ENCODE results near the gene ERI3. TPM values are rescaled to one million over a fixed set of nuclear protein-coding genes. Genes with fewer than 3 reads are reported as not detected.
A peak's percentile ranks its signal among the peaks of the same experiment; 100 is the strongest.

The ERI3 gene
- total RNA-seq, 1 donor from 2014 or later: 72.7 TPM

GRCh38 chr1:44355582-44356305, 687 bp upstream of the ERI3 start:
- Mint-ChIP-seq H3K4me3 (peak overlapping the region; percentile 98), H3K4me1 (ENCODE audit: unreplicated experiment) (peaks cover 54% of the 10 kb centered on the region), H3K27ac (peak overlapping the region; percentile 92), H3K36me3 (peaks cover 13% of the 10 kb centered on the region), H3K9me3 (no peaks in the 10 kb centered on the region), H3K27me3 (no peaks in the 10 kb centered on the region)
- TF ChIP-seq CTCF (conservative IDR thresholded peaks at IDR 0.05): no peak
- no peak for DNase-seq (ENCODE audit: extremely low spot score, unreplicated experiment)

DNA sequence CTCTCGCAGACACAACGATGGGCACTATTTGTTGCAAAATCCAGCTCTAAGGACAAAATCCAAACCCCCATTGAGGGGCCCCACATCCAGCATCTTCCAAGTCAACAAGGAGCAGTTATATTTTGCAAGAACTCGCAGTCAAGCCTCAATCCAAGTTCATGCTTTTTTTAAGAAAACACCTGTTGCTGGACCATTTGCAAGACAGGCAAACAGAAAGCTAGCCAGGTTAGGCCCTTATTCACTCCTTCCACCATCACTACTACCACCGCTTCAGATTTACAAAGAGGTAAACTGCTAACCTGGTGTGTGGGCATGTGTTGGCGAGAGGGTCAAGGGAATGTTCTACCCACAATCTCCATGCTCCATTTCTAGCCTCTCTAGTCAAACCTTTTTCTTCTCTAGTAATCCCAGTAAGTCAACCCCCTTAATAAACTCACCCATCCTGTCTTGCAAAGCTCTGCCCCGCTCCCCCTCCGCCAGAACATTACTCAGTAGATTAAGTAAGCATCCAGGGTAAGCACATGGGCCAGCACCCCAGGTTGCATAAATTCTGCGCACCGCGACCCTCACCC, 703 bp downstream of the ERI3 start:
- Mint-ChIP-seq H3K4me1 (ENCODE audit: unreplicated experiment) (peaks cover 47% of the 10 kb centered on the region), H3K9me3 (no peaks in the 10 kb centered on the region), H3K27me3 (no peaks in the 10 kb centered on the region), H3K4me3 (peak overlapping the region; percentile 96), H3K36me3 (peaks cover 17% of the 10 kb centered on the region), H3K27ac (peak overlapping the region; percentile 87)
- TF ChIP-seq CTCF (conservative IDR thresholded peaks at IDR 0.05): no peak
- no peak for DNase-seq (ENCODE audit: extremely low spot score, unreplicated experiment)

DNA sequence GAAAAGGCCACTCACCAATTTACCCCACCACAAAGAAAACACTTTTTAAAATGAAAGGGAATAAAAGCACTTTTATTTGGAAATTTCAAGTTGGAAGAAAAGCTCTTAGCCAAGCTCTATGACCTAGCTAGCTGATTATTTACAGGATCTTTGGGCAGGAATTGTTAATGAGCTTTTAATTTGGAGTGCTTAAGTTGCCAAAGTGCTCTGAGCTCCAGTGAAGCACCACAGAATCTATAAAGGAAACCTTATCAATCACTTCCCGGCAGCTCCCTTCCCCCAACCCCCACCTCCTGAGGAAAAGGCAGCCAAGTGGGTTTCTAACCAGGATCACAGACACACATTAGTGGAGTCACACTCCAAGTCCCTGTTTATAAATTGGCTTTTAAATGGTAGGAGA, 1.5 kb downstream of the ERI3 start:
- DNase-seq (ENCODE audit: extremely low spot score, unreplicated experiment): no peak
- Mint-ChIP-seq H3K9me3 (no peaks in the 10 kb centered on the region), H3K36me3 (peaks cover 17% of the 10 kb centered on the region), H3K4me3 (peak overlapping the region; percentile 96), H3K27ac (peak overlapping the region; percentile 36), H3K4me1 (ENCODE audit: unreplicated experiment) (peaks cover 45% of the 10 kb centered on the region), H3K27me3 (no peaks in the 10 kb centered on the region)
- TF ChIP-seq CTCF (conservative IDR thresholded peaks at IDR 0.05): no peak

DNA sequence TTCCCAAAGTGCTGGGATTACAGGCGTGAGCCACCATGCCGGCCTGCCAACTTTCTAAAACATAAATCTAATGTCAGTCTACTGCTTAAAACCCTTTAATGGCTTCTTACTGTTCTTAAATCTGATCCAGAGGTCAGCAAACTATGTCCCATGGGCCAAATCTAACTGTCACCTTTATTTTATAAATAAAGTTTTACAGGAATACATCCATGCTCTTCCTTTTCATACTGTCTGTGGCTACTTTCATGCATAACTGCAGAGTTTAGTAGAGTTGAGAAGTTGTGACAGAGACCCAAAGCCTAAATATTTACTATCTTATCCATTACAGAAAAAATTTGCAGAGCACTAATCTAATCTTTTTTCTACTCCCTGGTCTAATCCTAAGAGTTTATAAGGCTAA, 3.8 kb downstream of the ERI3 start:
- Mint-ChIP-seq H3K36me3 (peaks cover 17% of the 10 kb centered on the region), H3K4me3 (no peak overlapping the region), H3K27me3 (no peaks in the 10 kb centered on the region), H3K9me3 (no peaks in the 10 kb centered on the region), H3K27ac (no peak overlapping the region), H3K4me1 (ENCODE audit: unreplicated experiment) (peaks cover 56% of the 10 kb centered on the region)
- no peak for DNase-seq (ENCODE audit: extremely low spot score, unreplicated experiment)
- TF ChIP-seq CTCF (conservative IDR thresholded peaks at IDR 0.05): no peak

- TF ChIP-seq CTCF (conservative IDR thresholded peaks at IDR 0.05): no peak
- DNase-seq (ENCODE audit: extremely low spot score, unreplicated experiment): no peak
- H3K4me1 Mint-ChIP-seq (ENCODE audit: unreplicated experiment): peaks cover 43% of the 10 kb centered on the region
- no peaks in the 10 kb centered on the region for H3K27me3 Mint-ChIP-seq
- H3K9me3 Mint-ChIP-seq: no peaks in the 10 kb centered on the region
- no peak overlapping the region for H3K27ac Mint-ChIP-seq
- H3K4me3 Mint-ChIP-seq: no peak overlapping the region
- peaks cover 17% of the 10 kb centered on the region for H3K36me3 Mint-ChIP-seq
Observed at GRCh38 chr1:44348061-44348485, 7.0 kb downstream of the ERI3 start.

Data from type B pancreatic cell (in vitro differentiated cells).